Raji (cell line): ENCODE results near the gene LRRC8C.

ENCODE experiments used
- POLR2A ChIP-seq: IDR thresholded peaks from 2 replicates; pipeline ENCODE4 v1.6.1; 2011; ENCODE audit warnings: low read depth, low read length, control low read depth; ENCODE audit not compliant: insufficient read depth

LRRC8C gene

DNA sequence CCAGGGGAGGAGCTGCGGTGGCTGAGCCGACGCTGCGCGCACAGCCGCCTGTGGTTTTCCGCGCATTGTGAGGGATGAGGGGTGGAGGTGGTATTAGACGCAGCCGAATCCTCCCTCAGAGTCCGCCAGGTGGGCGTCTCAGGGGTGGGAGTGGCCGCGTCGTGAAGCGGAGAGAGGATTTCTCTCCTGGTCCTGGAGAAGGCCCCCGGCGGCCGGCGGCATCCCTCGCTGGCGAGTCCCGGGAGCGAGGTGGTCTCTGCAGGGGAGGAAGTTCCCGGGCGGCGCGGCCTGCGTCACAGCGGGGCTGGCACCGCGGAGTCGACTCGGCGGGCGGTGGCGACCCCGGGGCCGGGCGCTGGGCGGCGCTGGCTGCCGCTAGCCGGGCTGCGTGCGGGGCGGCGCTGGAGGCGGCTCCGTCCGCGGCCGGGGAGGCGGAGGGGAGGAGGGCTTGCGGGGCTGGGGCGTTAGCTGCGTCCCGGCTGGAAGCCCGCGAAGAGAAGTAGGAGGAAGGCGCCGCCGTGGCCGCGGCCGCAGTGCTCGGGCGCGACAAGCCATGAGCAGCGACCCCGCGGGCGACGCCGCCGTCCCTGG, at the start of gene LRRC8C:
Gene LRRC8C (plus strand): TSS at position 464 of the 591 bp plus-strand sequence. CDS start 53,354 bp downstream, outside the sequence.
- TF ChIP-seq POLR2A = peak; percentile 61; the same call in 1 of the 2 replicates

DNA sequence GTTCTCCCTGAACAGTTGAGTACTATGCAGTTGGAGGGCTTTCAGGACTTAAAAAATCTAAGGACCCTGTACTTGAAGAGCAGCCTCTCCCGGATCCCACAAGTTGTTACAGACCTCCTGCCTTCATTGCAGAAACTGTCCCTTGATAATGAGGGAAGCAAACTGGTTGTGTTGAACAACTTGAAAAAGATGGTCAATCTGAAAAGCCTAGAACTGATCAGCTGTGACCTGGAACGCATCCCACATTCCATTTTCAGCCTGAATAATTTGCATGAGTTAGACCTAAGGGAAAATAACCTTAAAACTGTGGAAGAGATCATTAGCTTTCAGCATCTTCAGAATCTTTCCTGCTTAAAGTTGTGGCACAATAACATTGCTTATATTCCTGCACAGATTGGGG, 48.7 kb upstream of the LRRC8C start:
- no peak for TF ChIP-seq POLR2A

DNA sequence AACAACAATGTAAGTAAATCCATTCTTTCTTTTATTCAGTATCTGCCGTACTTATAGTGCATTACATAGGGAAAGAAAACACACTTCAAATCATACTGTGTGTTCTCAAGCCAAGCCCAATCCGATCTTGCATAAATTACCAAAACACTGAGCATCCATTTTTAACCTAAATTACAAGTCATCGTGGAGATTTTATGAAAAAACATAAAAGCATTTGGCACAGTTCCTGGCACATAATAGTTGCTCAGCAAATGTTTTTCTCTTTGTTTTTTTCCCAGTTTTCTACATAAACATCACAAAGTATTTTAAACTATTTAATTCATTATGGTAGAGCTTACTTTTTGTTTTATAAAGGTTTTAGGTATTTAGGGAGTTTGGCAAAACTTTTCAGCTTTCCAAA, 48.1 kb upstream of the LRRC8C start:
- no peak for TF ChIP-seq POLR2A

DNA sequence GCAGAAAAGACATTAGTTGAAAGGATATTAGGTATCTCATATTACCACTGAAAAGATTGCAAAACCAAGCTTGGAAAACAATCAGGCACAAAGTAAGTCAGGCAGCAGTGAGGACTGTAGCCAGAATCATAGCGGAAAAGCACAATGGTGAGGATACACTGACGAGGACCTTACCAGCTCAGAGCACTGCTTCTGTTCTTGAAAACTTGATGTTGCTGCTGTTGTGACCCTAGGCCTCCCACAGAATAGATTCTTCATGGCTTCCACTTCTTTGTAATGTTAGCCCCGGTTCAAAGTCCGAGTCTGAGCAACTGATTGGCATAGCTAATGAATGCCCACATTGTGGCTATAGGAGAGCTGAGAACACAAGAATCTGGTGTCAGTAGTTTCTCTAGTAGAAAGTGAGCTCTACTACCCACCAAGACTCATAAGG, 45.2 kb upstream of the LRRC8C start:
- no peak for TF ChIP-seq POLR2A

DNA sequence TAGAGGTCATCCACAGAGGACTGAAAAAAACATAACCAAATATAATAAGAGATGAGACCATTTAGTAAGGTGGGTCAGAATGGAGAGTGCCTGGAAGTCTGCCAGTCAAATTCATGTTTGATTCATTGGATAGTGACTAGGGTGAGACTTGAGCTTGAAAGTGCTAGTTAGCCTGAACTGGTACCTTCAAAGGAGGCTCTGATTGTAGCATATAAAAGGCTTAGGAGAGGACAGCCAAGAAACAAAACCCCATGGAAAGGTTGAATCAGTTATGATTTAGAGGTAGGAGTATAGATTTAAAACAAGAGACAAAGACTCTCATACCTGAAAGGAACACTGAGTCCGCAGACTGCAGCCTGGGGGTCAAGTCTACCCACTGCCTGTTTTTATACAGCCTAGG, 44.4 kb upstream of the LRRC8C start:
- no peak for TF ChIP-seq POLR2A

DNA sequence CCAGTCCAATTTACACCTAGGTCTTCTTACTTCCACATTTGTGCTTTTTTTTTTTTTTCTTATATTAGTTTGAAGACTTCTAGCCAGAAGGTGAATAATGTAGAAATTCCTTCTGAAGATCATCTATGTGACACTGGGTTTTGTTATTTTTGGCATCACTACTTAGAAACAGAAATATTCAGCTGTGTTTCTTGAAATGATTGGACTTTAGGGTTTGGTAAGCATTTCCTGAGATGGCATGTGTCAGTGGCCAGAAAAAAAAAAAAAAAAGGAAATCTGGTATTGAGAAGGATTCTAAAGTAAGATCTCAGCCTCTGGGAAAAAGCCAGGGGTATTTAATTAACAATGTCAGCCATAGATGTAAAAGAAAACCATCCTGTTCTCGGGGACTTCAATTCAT, 43.4 kb upstream of the LRRC8C start:
- TF ChIP-seq POLR2A = no peak

DNA sequence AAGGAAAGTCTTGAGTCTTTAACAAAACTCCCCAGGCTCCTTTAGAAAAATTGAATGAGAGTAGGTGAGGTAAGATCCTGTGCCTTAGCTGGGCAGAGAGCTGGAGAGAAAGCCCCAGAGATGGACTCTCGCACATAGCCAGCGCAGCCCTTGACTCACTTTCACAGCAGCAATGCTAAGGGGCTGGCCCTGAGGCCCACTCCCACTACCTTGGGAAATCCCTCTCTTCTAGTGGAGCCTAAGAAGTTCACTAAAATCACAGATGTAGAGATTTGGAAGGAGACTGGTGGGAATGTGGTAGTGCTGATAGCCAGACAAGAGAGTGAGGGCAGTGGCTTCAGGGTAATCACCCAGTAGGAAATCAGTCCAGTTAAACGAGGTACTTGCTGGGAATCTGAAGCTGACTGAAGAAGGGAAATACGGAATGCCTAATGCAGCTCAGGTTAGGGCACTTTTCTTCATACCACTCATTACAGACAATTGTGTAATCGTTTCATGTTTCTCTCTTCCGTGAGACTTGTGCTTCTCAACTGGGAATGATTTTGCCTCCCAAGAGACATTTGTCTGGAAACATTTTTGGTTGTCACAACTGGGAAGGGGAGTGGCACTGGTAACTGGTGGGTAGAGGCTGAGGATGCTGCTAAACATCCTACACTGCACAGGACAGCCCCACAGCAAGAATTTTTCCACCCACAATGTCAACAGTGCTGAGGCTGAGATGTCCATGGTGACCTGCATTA, 42.4 kb upstream of the LRRC8C start:
- no peak for TF ChIP-seq POLR2A

DNA sequence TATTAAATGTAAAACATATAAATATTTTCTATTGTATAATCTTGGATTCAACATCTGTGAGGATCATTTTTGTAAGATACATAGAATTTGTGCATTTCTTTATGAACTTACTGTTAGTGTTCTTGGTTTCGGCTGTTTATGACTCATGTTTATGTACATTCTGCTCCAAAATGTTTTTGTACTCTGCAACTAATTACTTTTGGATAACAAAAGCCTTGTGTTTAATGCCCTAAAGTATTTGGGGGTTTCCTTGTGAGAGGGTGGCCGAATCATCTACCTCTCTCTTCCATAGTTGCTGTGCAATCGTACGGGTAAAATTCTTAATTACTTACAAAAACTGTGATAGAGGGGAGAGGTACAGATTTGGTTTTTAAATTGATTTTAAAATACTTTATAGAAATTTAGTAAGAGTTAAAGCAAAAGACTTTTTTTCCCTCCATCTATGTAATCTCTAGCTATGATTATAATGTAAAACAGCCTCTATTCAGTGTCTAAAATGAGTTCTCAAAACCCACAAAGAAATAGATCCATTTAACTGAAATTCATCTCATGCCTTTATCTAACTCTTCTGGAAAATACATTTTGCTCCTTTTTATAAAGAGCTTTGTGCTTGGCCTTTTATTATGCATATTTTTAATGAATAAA, 38.7 kb upstream of the LRRC8C start:
- no peak for TF ChIP-seq POLR2A

DNA sequence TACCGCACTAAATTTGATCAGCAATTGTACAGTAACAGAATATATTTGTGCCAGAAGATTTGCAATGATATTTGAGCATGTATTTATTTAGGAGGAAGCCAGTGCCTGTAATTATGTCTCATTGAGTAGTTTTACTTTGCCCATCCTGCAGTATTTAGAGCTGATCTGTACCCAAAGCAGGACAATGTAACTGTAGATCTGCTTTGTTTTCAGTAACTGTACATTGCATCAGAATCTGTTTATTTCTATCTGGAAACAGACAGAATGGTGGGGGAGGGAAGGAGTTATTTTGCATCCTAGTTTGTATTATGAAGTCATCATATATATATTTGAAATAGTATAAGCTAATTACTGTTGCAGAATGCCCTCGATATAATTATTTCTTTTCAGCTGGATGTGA, 36.2 kb upstream of the LRRC8C start:
- TF ChIP-seq POLR2A = no peak

DNA sequence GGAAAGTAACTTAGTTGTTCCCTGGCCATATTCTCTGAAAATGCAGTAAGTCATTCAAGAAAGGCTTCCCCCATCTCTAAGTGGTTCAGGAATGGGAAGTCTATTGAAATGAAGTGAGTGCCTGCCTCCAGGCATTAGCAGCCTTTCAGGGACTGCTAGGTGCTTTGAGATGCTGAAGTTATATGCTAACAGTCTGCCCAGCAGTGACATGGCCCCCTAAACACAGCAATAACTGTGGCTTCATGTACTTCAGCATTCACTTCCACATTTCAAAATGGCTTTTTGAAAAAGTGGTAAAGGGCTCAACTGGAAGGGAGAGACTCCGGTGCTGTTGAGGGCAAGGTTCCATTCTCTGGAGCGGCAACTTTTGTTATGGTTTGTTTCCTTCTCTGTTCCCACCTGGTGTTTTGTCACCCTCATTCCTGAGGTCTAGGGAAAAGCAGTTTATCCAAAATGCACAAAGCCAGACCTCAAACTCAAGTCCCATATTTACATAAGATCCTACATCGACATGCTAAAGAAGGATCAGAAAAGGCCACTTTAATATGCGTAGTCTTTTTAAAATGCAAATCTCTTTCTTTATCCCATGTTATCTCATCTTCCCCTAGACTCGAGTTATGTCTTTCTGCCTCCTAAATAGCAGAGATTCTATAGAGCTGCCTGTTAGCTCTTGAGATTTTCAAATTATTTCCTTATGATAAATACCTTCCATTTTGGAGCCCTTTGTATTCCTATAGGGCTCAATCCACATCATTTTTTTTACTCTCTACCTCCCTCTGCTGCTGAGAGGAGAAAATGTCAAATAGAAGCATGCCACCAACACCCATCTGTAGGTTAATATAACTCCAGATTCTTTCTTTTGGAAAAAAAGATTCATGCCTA, 34.2 kb upstream of the LRRC8C start:
- TF ChIP-seq POLR2A = no peak

DNA sequence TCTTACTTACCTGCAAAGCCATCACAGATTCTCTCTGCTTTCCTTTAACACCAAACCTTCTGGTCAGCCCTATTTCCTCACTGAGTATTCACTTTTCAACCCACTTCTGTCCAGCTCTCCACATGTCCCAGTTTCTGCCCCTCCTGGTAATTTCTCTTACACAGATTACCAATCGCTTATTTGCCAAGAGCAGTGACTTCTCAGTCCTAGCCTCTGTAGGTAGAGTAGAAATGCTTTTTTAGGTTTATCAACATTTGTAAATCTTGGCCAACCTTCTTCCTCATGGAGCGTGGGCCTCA, 33.6 kb upstream of the LRRC8C start:
- no peak for TF ChIP-seq POLR2A

DNA sequence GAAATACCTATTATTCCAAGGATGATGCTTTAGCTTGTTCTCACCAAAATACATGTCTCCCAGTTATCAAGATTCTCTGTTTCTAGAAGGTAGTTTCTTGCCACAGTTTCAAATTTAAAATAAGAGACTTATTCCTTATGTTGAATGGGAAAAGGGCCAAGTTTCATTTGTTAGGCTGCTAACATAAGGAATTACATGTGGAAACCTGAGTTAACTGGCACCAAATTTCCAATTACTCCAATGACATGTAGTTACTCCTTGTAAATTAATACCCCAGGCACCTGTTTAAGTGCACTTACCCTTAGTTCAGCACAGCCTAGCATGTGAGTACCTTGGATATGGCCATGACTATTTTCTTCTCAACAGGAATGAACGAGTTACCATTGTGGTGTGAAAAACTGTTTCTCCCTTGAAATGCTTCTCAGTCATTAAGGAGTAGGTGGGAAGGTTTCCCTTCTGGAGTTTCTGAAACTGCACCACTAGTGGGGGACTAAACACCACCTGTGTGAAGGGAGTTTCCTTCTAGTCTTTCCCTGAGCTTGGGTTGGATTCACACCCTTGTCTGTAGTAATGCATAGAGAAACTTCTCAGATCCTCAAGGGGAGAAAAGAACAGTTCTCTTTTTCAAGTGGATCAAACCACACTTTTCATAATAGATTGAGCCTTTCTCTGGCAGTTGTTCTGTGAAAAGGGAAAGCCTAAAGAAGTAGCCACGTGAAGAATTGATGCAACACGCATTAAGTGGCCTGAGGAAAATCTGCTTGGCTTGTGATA, 32.3 kb upstream of the LRRC8C start:
- no peak for TF ChIP-seq POLR2A

DNA sequence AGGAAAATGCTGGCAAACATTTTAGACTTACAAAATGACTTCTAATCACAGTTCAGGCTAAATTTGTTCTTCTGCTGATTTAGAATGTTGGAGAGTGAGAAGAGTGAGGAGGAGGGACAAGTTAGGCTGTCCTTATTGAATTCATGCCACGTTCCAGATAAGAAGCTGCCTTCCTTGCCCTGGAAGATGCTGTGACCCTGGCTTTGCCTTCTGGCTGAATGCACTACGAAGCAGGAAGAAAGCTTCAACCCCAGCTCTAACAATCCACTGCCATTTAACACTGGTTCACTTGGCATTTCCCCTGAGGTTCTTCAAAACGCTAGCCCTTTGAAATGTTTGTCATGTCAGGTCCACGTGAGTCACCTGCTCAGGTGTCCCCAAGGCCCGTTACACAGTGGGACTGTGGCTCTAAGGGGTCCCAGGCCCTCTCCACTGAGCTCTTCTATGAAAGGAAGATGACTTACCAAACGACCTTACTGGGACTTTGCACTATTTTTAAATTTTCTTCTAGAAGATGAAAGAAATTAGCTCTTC, 30.0 kb upstream of the LRRC8C start:
- no peak for TF ChIP-seq POLR2A

DNA sequence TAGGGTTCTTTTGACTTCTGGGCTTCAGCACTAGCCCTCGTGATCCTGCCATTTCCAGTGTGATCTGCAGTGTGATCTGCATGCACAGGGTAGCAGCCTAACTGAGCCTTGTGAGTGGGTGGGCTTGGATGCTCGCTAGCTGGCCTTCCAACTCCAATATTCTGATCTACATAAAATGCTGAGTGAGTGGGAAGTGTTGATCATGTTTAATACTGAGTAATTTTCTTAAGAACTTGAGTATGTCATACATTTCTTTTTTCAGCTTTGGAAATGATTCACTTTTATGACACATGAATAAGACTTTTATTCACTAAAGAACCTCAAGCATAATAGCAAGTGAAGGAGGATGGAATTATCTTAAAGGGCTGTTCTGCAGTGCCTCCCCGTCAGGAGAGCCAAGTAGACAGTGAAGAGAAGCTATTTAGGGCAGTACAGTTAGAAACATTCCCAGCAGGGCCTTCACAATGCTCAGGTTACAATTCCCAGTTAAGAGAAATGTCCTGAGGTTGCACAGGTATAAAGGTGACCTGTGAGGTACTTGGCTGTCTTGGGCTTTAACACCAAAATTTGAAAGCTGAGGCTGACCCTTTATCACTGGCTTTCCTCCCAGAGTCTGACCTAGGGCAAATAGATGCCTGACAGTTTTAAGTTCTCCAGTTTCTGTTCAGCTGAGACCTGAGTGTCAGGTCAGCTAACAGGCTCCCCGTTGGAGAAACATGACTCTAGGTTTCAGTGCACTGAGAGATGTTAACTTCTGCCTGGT, 29.1 kb upstream of the LRRC8C start:
- no peak for TF ChIP-seq POLR2A
